ENCODE measurements around the gene GPBP1L1. TPM values are rescaled to one million over a fixed set of nuclear protein-coding genes. Genes with fewer than 3 reads are reported as not detected.

Gene GPBP1L1
- total and polyA plus RNA-seq, 2 of the 13 experiments (the other 11 are each of a cell fraction or from before 2014, with no cell fraction given): 45.9 to 86.1 TPM

DNA sequence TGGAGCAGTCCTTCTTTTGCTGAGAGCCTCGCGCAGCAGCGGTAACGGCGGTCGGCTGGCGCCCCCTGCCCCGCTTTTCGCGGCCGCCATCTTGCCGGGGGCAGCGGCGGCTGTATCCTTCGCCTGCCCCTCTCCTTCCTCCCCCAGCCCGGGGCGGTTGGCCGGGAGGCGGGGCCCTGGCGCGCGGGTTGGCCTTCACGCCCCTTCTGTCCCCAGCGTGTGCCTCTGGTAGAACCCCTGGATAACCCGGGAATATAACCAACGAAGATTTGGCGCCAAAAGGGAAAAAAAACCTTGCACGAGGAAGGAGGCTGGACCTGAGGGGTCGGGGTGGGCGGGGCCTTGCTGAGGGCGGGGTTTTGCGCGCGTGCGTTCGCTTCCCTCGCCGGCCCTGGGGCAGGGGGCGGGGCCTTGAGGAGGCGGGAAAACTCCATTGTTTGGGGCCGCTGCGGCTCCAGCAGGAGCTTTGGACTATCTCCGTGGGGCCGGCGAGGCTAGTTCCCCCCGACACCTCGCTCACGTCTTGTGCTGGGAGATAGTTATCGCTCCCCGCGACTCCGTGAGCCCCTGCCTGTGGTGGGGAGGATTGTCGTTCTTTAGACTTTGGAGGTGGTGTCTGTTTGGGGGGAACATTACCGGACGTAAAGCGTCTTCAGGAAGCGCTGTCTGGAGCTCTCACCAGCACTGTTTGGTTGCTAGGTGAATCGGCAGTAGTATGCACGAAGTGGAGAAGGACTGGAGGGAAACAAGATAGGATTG is 101.8 kb downstream of the GPBP1L1 start (continued):
- TF ChIP-seq, protein P1, sequence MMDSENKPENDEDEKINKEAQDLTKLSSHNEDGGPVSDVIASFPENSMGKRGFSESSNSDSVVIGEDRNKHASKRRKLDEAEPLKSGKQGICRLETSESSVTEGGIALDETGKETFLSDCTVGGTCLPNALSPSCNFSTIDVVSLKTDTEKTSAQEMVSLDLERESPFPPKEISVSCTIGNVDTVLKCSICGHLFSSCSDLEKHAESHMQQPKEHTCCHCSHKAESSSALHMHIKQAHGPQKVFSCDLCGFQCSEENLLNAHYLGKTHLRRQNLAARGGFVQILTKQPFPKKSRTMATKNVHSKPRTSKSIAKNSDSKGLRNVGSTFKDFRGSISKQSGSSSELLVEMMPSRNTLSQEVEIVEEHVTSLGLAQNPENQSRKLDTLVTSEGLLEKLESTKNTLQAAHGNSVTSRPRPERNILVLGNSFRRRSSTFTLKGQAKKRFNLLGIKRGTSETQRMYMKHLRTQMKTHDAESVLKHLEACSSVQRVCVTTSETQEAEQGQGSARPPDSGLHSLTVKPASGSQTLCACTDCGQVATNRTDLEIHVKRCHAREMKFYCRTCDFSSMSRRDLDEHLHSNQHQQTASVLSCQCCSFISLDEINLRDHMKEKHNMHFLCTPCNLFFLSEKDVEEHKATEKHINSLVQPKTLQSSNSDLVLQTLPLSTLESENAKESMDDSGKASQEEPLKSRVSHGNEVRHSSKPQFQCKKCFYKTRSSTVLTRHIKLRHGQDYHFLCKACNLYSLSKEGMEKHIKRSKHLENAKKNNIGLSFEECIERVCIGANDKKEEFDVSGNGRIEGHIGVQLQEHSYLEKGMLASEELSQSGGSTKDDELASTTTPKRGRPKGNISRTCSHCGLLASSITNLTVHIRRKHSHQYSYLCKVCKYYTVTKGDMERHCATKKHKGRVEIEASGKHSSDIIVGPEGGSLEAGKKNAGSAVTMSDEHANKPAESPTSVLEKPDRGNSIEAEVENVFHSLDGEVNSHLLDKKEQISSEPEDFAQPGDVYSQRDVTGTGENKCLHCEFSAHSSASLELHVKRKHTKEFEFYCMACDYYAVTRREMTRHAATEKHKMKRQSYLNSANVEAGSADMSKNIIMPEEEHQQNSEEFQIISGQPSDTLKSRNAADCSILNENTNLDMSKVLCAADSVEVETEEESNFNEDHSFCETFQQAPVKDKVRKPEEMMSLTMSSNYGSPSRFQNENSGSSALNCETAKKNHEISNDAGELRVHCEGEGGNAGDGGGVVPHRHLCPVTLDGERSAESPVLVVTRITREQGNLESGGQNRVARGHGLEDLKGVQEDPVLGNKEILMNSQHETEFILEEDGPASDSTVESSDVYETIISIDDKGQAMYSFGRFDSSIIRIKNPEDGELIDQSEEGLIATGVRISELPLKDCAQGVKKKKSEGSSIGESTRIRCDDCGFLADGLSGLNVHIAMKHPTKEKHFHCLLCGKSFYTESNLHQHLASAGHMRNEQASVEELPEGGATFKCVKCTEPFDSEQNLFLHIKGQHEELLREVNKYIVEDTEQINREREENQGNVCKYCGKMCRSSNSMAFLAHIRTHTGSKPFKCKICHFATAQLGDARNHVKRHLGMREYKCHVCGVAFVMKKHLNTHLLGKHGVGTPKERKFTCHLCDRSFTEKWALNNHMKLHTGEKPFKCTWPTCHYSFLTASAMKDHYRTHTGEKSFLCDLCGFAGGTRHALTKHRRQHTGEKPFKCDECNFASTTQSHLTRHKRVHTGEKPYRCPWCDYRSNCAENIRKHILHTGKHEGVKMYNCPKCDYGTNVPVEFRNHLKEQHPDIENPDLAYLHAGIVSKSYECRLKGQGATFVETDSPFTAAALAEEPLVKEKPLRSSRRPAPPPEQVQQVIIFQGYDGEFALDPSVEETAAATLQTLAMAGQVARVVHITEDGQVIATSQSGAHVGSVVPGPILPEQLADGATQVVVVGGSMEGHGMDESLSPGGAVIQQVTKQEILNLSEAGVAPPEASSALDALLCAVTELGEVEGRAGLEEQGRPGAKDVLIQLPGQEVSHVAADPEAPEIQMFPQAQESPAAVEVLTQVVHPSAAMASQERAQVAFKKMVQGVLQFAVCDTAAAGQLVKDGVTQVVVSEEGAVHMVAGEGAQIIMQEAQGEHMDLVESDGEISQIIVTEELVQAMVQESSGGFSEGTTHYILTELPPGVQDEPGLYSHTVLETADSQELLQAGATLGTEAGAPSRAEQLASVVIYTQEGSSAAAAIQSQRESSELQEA (CRISPR knock-in tag; IDR thresholded peaks at IDR 0.05; ENCODE audit: not compliant biosample characterization): no peak
- TF ChIP-seq, protein P2, sequence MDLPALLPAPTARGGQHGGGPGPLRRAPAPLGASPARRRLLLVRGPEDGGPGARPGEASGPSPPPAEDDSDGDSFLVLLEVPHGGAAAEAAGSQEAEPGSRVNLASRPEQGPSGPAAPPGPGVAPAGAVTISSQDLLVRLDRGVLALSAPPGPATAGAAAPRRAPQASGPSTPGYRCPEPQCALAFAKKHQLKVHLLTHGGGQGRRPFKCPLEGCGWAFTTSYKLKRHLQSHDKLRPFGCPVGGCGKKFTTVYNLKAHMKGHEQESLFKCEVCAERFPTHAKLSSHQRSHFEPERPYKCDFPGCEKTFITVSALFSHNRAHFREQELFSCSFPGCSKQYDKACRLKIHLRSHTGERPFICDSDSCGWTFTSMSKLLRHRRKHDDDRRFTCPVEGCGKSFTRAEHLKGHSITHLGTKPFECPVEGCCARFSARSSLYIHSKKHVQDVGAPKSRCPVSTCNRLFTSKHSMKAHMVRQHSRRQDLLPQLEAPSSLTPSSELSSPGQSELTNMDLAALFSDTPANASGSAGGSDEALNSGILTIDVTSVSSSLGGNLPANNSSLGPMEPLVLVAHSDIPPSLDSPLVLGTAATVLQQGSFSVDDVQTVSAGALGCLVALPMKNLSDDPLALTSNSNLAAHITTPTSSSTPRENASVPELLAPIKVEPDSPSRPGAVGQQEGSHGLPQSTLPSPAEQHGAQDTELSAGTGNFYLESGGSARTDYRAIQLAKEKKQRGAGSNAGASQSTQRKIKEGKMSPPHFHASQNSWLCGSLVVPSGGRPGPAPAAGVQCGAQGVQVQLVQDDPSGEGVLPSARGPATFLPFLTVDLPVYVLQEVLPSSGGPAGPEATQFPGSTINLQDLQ (CRISPR knock-in tag; IDR thresholded peaks at IDR 0.05): no peak
- no peak for TF ChIP-seq KLF13 (CRISPR knock-in tag; IDR thresholded peaks at IDR 0.05)
- no peak for TF ChIP-seq KAT2B (IDR thresholded peaks at IDR 0.05; ENCODE audit: borderline replicate concordance, low read depth, low read length)
- TF ChIP-seq WIZ (CRISPR knock-in tag; IDR thresholded peaks at IDR 0.05): no peak
- TF ChIP-seq RARA (CRISPR knock-in tag; IDR thresholded peaks at IDR 0.05): no peak
- TF ChIP-seq ZSCAN20 (CRISPR knock-in tag; IDR thresholded peaks at IDR 0.05; ENCODE audit: borderline replicate concordance): 0 out of 2 replicates have a peak, but pooled peaks have one; percentile 6
- TF ChIP-seq, protein P3, sequence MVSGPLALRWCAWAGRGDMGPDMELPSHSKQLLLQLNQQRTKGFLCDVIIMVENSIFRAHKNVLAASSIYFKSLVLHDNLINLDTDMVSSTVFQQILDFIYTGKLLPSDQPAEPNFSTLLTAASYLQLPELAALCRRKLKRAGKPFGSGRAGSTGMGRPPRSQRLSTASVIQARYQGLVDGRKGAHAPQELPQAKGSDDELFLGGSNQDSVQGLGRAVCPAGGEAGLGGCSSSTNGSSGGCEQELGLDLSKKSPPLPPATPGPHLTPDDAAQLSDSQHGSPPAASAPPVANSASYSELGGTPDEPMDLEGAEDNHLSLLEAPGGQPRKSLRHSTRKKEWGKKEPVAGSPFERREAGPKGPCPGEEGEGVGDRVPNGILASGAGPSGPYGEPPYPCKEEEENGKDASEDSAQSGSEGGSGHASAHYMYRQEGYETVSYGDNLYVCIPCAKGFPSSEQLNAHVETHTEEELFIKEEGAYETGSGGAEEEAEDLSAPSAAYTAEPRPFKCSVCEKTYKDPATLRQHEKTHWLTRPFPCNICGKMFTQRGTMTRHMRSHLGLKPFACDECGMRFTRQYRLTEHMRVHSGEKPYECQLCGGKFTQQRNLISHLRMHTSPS (CRISPR knock-in tag; IDR thresholded peaks at IDR 0.05; ENCODE audit: low read depth): 0 out of 2 replicates have a peak, but pooled peaks have one; percentile 29
- peak in 1 of 2 experiments; percentile 2; a peak in 1 of 4 replicates for TF ChIP-seq EP300 (IDR thresholded peaks at IDR 0.05; ENCODE audit: low read depth in 2 of 2, low read length in 2 of 2)
- no peak for TF ChIP-seq EP300 (CRISPR knock-in tag; IDR thresholded peaks at IDR 0.05; ENCODE audit: borderline replicate concordance)
- TF ChIP-seq NONO (IDR thresholded peaks at IDR 0.05): no peak
- TF ChIP-seq NONO (CRISPR knock-in tag; conservative IDR thresholded peaks at IDR 0.05): 0 out of 2 replicates have a peak, but pooled peaks have one; percentile 4
- no peak for TF ChIP-seq ZNF878 (CRISPR knock-in tag; IDR thresholded peaks at IDR 0.05)
- TF ChIP-seq CREB1 (IDR thresholded peaks at IDR 0.05): no peak
- peak; percentile 29; the same call in 1 of the 2 replicates for TF ChIP-seq CREB1 (CRISPR knock-in tag; IDR thresholded peaks at IDR 0.05)
- TF ChIP-seq ZIK1 (CRISPR knock-in tag; IDR thresholded peaks at IDR 0.05; ENCODE audit: borderline replicate concordance, low read depth): no peak
